NB4 (cell line): ENCODE measurements around the gene AP5S1.

ENCODE experiments used
- DNase-seq: peaks from one replicate; pipeline ENCODE4 v3.0.0; 2010; ENCODE audit warnings: low read depth
- H3K4me3 ChIP-seq: one replicate; pipeline ENCODE4 v1.5.1; 2011; ENCODE audit warnings: mild to moderate bottlenecking, low read depth, low read length, moderate library complexity
- MYC ChIP-seq: IDR thresholded peaks from 2 replicates; pipeline ENCODE4 v1.6.1; 2011; ENCODE audit warnings: low read depth, low read length
- POLR2A ChIP-seq: IDR thresholded peaks from 2 replicates; pipeline ENCODE4 v1.6.1; 2011; ENCODE audit warnings: mild to moderate bottlenecking; ENCODE audit not compliant: insufficient read length; ENCODE audit errors: extremely low read depth
- TF ChIP-seq, protein P1 (sequence below): IDR thresholded peaks from one replicate; pipeline ENCODE4 v1.5.1; 2012; ENCODE audit warnings: low read depth, low read length
- TF ChIP-seq, protein P2 (sequence below): IDR thresholded peaks from 2 replicates; pipeline ENCODE4 v1.6.1; 2011; ENCODE audit warnings: low read depth, low read length

AP5S1 gene

DNA sequence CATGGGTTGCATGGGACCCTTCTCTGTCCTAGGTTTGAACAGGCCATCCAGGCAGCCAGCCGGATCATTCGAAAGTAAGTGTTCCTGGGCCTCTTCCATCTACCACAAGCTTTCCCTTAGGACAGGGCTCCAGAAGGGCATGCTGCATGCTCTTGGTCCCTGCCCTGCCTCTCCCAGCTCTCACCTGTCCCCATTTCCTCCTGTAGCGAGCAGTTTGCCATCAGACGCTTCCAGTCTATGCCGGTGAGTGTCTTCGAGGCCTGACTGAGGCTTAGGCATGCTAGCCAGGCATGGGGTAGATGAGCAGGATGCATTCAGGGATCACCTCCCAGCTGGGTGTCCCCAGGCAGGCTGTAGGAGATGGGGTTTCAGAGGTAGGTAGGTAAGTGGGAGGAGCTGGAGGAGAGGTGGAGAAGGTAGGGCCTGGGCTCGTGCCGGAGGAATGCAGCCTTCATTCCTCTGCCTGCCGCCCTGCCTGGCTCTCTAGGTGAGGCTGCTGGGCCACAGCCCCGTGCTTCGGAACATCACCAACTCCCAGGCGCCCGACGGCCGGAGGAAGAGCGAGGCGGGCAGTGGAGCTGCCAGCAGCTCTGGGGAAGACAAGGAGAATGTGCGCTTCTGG is 20.0 kb upstream of the AP5S1 start:
- no peak overlapping the region for H3K4me3 ChIP-seq
- TF ChIP-seq POLR2A = no peak
- no peak for TF ChIP-seq MYC
- TF ChIP-seq, protein P1, sequence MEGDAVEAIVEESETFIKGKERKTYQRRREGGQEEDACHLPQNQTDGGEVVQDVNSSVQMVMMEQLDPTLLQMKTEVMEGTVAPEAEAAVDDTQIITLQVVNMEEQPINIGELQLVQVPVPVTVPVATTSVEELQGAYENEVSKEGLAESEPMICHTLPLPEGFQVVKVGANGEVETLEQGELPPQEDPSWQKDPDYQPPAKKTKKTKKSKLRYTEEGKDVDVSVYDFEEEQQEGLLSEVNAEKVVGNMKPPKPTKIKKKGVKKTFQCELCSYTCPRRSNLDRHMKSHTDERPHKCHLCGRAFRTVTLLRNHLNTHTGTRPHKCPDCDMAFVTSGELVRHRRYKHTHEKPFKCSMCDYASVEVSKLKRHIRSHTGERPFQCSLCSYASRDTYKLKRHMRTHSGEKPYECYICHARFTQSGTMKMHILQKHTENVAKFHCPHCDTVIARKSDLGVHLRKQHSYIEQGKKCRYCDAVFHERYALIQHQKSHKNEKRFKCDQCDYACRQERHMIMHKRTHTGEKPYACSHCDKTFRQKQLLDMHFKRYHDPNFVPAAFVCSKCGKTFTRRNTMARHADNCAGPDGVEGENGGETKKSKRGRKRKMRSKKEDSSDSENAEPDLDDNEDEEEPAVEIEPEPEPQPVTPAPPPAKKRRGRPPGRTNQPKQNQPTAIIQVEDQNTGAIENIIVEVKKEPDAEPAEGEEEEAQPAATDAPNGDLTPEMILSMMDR = no peak
- TF ChIP-seq, protein P2, sequence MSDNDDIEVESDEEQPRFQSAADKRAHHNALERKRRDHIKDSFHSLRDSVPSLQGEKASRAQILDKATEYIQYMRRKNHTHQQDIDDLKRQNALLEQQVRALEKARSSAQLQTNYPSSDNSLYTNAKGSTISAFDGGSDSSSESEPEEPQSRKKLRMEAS = no peak
- no peak for DNase-seq

DNA sequence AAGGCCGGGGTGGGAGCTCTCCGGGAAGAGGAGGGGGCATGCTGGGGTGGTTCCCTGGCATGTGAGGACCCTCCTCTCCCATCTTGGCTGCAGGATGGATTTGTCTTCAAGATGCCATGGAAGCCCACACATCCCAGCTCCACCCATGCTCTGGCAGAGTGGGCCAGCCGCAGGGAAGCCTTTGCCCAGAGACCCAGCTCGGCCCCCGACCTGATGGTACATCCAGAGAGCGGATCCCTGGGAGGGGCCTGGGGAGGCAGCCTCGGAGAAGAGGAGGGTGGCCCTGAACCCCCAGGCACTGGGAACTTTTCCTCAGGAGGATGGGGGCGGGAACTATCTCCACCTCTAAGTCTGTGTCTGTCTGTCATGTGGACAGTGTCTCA is 19.5 kb upstream of the AP5S1 start:
- no peak overlapping the region for H3K4me3 ChIP-seq
- DNase-seq = no peak
- TF ChIP-seq MYC = no peak
- TF ChIP-seq, protein P2 = no peak

DNA sequence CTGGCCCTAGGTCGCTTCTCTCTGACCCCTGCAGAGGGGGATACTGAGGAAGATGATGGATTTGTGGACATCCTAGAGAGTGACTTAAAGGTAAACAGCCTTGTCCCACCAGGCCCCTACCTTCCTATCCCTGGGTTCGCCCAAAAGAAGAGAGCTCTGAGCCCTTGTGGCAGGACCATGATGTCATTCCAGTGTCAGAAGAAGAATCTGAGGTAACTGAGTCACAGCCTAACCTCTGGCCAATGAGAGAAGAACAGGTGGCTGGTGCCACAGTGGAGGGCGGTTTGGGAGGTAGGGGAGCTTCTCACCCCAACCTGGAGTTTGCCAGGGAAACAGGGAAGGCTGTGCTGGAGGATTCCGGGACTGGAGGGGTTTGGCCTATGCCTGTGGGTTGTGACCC is 19.0 kb upstream of the AP5S1 start:
- H3K4me3 ChIP-seq = no peak overlapping the region
- TF ChIP-seq POLR2A = no peak
- TF ChIP-seq, protein P2 = no peak
- TF ChIP-seq, protein P1 = no peak
- TF ChIP-seq MYC = no peak
- no peak for DNase-seq

DNA sequence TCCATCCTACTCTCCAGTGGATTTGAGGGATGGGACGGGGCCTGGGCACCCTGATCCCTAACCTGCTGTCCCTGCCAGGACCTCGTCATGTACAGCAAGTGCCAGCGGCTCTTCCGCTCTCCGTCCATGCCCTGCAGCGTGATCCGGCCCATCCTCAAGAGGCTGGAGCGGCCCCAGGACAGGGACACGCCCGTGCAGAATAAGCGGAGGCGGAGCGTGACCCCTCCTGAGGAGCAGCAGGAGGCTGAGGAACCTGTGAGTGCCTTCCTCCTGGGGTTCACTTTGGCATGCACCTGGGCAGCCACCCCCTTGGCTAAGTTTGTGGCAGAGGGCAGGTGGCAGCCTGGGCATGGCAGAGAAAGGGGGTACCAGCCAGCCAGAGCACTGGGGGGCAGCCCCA is 18.5 kb upstream of the AP5S1 start:
- TF ChIP-seq, protein P1 = no peak
- TF ChIP-seq, protein P2 = no peak
- TF ChIP-seq POLR2A (no peak), MYC (no peak)
- H3K4me3 ChIP-seq = no peak overlapping the region
- DNase-seq = no peak

DNA sequence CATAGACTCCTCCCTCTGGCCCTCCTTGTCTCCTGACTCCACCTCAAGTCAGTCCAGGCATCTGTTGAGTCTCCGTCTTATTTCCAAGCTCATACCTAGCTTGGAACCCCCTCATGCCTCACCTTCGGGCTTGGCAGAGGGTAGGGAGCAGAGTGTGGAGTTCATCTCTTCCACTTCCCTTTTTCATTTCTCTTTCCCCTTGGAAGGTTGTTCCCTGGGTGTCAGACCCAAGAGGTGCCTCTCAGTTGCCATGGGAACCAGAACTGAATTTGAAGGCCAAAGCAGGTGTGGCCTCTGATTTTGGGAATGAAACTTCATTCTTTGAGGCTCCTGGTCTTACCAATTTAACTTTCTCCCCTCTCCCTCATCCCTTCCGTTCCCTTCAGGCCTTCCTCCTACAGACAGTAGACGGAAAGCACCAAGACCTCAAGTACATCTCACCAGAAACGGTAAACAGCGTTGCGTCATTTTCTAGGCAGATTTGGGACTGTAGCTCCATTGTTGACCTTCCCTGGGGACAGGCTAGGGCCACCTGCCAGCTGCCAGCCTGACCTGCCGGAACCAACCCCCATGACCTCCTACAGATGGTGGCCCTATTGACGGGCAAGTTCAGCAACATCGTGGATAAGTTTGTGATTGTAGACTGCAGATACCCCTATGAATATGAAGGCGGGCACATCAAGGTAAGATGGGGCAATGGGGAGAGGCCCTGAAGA is 17.7 kb upstream of the AP5S1 start:
- DNase-seq = no peak
- TF ChIP-seq, protein P1 = no peak
- TF ChIP-seq MYC (no peak), POLR2A (no peak)
- TF ChIP-seq, protein P2 = no peak
- H3K4me3 ChIP-seq = no peak overlapping the region

DNA sequence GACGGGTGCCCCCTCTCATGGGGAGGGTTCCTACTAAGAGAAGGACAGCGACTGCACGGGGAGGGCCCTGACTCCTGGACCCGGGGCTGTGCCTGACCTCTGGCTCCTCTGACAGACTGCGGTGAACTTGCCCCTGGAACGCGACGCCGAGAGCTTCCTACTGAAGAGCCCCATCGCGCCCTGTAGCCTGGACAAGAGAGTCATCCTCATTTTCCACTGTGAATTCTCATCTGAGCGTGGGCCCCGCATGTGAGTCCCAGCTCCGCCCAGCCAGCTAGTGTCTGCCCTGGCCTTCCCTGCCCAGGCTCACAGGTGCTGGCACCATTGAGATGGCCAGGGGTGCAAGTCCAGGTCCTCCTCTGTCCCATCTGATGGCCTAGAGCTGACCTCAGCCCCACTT is 17.1 kb upstream of the AP5S1 start:
- no peak for DNase-seq
- H3K4me3 ChIP-seq = no peak overlapping the region
- TF ChIP-seq, protein P1 = no peak
- TF ChIP-seq, protein P2 = no peak
- TF ChIP-seq MYC = no peak
- TF ChIP-seq POLR2A = no peak
